Neural cell (in vitro differentiated cells): ENCODE measurements around the gene GABRA1. TPM values are rescaled to one million over a fixed set of nuclear protein-coding genes. Genes with fewer than 3 reads are reported as not detected.

ENCODE experiments used
- H2AFZ ChIP-seq: fragments of 200-600, 300-800 bp; sonication (generic), shearing (Covaris generic); 2 replicates; pipeline ENCODE4 v1.6.0; 2014; ENCODE audit warnings: low read depth, mild to moderate bottlenecking, antibody characterized with exemption, low read length, moderate library complexity
- H3F3A ChIP-seq: fragments of 200-600 bp; shearing (Covaris generic); 2 replicates; pipeline ENCODE4 v1.6.1; 2016; ENCODE audit warnings: mild to moderate bottlenecking, moderate library complexity, mixed read lengths, antibody characterized with exemption, low read length; ENCODE audit not compliant: insufficient read depth, poor library complexity, severe bottlenecking
- H3K27ac ChIP-seq: fragments of 200-600, 300-800 bp; sonication (generic), shearing (Covaris generic); 2 replicates; pipeline ENCODE4 v1.5.1; 2014; ENCODE audit warnings: mild to moderate bottlenecking, low read length, moderate library complexity
- H3K27me3 ChIP-seq: fragments of 300-800, 200-600 bp; sonication (generic), shearing (Covaris generic); 2 replicates; pipeline ENCODE4 v1.6.0; 2014; ENCODE audit warnings: mild to moderate bottlenecking, low read depth, low read length, moderate library complexity; ENCODE audit not compliant: insufficient read depth
- H3K36me3 ChIP-seq: fragments of 300-800, 200-600 bp; sonication (generic), shearing (Covaris generic); 2 replicates; pipeline ENCODE4 v1.5.1; 2014; ENCODE audit warnings: mild to moderate bottlenecking, antibody characterized with exemption, low read length, moderate library complexity; ENCODE audit not compliant: insufficient read depth
- H3K4me2 ChIP-seq: fragments of 300-800, 200-600 bp; sonication (generic), shearing (Covaris generic); 2 replicates; pipeline ENCODE4 v1.6.0; 2014; ENCODE audit warnings: mild to moderate bottlenecking, low read length
- H3K4me3 ChIP-seq: fragments of 300-800, 200-600 bp; sonication (generic), shearing (Covaris generic); 2 replicates; pipeline ENCODE4 v1.5.1; 2014; ENCODE audit warnings: mild to moderate bottlenecking, low read length, moderate library complexity
- H3K79me2 ChIP-seq: fragments of 200-600 bp; shearing (Covaris generic); replicated peaks from 2 replicates; pipeline ENCODE4 v1.6.0; 2014; ENCODE audit warnings: mild to moderate bottlenecking, low read length, moderate library complexity; ENCODE audit not compliant: insufficient read depth
- H3K9ac ChIP-seq: fragments of 300-800, 200-600 bp; sonication (generic), shearing (Covaris generic); 2 replicates; pipeline ENCODE4 v1.6.1; 2016; ENCODE audit warnings: mild to moderate bottlenecking, low read length, mixed read lengths
- H3K9me2 ChIP-seq: fragments of 200-600 bp; shearing (Covaris generic); 2 replicates; pipeline ENCODE4 v1.6.1; 2016; ENCODE audit warnings: mild to moderate bottlenecking, low read length, mixed read lengths; ENCODE audit not compliant: insufficient read depth
- H3K9me3 ChIP-seq: fragments of 200-600, 300-800 bp; sonication (generic), shearing (Covaris generic); 2 replicates; pipeline ENCODE4 v1.6.1; 2016; ENCODE audit warnings: mild to moderate bottlenecking, mixed run types, low read length, moderate library complexity, mixed read lengths
- H4K20me1 ChIP-seq: fragments of 200-600 bp; shearing (Covaris generic); 2 replicates; pipeline ENCODE4 v1.6.1; 2016; ENCODE audit warnings: mild to moderate bottlenecking, mixed run types; ENCODE audit not compliant: insufficient read depth
- EP300 ChIP-seq: fragments of 450-650 bp; conservative IDR thresholded peaks from 2 replicates; pipeline ENCODE4 v1.6.1; 2014; ENCODE audit warnings: antibody characterized with exemption, mild to moderate bottlenecking, moderate library complexity; ENCODE audit not compliant: poor library complexity, severe bottlenecking
- EZH2 ChIP-seq: fragments of 200-600, 300-800 bp; shearing (Covaris generic), sonication (generic); IDR thresholded peaks from 2 replicates; pipeline ENCODE4 v1.6.1; 2014; ENCODE audit warnings: antibody characterized with exemption, low read length, borderline replicate concordance, mild to moderate bottlenecking; ENCODE audit not compliant: insufficient read depth, poor library complexity, severe bottlenecking
- MXI1 ChIP-seq: fragments of 450-650 bp; conservative IDR thresholded peaks from 2 replicates; pipeline ENCODE4 v1.6.1; 2014; ENCODE audit warnings: antibody characterized with exemption, mild to moderate bottlenecking; ENCODE audit not compliant: poor library complexity, severe bottlenecking
- POLR2AphosphoS5 ChIP-seq: IDR thresholded peaks from 2 replicates; pipeline ENCODE4 v1.6.1; 2012
- RAD21 ChIP-seq: fragments of 450-650 bp; conservative IDR thresholded peaks from 2 replicates; pipeline ENCODE4 v1.6.1; 2014; ENCODE audit warnings: antibody characterized with exemption, mild to moderate bottlenecking, moderate library complexity
- SMC3 ChIP-seq: fragments of 450-650 bp; conservative IDR thresholded peaks from 2 replicates; pipeline ENCODE4 v1.6.1; 2014; ENCODE audit warnings: antibody characterized with exemption, mild to moderate bottlenecking, moderate library complexity; ENCODE audit not compliant: poor library complexity
- TAF1 ChIP-seq: IDR thresholded peaks from 2 replicates; pipeline ENCODE4 v1.6.1; 2012; ENCODE audit warnings: low read depth
- polyA plus RNA-seq: library from polyadenylated mRNA; depleted of rRNA; stranded (reverse); fragments of >200 nt; gene quantifications from 2 replicates; pipeline ENCODE4 v1.2.3, GENCODE V29; 2014
- TF ChIP-seq, protein P1 (sequence below): fragments of 450-650 bp; IDR thresholded peaks from 2 replicates; pipeline ENCODE4 v1.5.1; 2014; ENCODE audit warnings: antibody characterized with exemption, mild to moderate bottlenecking, moderate library complexity; ENCODE audit not compliant: poor library complexity, severe bottlenecking
- TF ChIP-seq, protein P2 (sequence below): IDR thresholded peaks from 2 replicates; pipeline ENCODE4 v1.6.1; 2012; ENCODE audit warnings: borderline replicate concordance

Gene GABRA1
- polyA plus RNA-seq, 1 donor from 2014 or later = 50.6 TPM

DNA sequence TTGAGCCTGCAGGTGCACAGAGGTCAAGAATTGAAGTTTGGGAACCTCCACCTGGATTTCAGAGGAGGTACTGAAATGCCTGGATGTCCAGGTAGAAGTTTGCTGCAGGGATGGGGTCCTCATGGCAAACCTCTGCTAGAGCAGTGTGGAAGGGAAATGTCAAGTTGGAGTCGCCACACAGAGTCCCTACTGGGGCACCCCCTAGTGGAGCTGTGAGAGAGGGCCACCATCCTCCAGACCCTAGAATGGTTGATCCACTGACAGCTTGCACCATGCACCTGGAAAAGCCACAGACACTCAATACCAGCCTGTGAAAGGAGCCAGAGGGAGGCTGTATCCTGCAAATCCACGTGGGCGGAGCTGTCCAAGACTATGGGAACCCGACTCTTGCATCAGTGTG is 78.0 kb downstream of the GABRA1 start:
- H4K20me1 ChIP-seq = no peaks in the 10 kb centered on the region
- no peaks in the 10 kb centered on the region for H3K9me3 ChIP-seq
- TF ChIP-seq MXI1 (no peak), POLR2AphosphoS5 (no peak), EZH2 (no peak), RAD21 (no peak), EP300 (no peak), SMC3 (no peak), TAF1 (no peak)
- TF ChIP-seq, protein P1, sequence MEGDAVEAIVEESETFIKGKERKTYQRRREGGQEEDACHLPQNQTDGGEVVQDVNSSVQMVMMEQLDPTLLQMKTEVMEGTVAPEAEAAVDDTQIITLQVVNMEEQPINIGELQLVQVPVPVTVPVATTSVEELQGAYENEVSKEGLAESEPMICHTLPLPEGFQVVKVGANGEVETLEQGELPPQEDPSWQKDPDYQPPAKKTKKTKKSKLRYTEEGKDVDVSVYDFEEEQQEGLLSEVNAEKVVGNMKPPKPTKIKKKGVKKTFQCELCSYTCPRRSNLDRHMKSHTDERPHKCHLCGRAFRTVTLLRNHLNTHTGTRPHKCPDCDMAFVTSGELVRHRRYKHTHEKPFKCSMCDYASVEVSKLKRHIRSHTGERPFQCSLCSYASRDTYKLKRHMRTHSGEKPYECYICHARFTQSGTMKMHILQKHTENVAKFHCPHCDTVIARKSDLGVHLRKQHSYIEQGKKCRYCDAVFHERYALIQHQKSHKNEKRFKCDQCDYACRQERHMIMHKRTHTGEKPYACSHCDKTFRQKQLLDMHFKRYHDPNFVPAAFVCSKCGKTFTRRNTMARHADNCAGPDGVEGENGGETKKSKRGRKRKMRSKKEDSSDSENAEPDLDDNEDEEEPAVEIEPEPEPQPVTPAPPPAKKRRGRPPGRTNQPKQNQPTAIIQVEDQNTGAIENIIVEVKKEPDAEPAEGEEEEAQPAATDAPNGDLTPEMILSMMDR = no peak
- TF ChIP-seq, protein P2, sequence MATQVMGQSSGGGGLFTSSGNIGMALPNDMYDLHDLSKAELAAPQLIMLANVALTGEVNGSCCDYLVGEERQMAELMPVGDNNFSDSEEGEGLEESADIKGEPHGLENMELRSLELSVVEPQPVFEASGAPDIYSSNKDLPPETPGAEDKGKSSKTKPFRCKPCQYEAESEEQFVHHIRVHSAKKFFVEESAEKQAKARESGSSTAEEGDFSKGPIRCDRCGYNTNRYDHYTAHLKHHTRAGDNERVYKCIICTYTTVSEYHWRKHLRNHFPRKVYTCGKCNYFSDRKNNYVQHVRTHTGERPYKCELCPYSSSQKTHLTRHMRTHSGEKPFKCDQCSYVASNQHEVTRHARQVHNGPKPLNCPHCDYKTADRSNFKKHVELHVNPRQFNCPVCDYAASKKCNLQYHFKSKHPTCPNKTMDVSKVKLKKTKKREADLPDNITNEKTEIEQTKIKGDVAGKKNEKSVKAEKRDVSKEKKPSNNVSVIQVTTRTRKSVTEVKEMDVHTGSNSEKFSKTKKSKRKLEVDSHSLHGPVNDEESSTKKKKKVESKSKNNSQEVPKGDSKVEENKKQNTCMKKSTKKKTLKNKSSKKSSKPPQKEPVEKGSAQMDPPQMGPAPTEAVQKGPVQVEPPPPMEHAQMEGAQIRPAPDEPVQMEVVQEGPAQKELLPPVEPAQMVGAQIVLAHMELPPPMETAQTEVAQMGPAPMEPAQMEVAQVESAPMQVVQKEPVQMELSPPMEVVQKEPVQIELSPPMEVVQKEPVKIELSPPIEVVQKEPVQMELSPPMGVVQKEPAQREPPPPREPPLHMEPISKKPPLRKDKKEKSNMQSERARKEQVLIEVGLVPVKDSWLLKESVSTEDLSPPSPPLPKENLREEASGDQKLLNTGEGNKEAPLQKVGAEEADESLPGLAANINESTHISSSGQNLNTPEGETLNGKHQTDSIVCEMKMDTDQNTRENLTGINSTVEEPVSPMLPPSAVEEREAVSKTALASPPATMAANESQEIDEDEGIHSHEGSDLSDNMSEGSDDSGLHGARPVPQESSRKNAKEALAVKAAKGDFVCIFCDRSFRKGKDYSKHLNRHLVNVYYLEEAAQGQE = no peak

DNA sequence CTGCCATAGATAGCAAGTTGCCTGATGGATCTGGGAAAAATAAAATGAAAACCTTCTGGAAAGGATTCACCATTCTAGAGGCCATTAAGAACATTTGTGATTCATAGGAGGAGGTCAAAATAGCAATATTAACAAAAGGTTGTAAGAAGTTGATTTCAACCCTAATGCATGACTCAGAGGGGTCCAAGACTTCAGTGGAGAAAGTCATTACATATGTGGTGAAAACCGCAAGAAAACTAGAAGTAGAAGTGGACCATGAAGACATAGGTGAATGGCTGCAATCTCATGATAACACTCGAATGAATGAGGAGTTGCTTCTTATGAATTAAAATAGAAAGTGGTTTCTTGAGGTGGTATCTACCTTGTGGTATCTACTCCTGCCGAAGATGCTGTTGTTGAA is 86.6 kb downstream of the GABRA1 start:
- H4K20me1 ChIP-seq = no peaks in the 10 kb centered on the region
- no peak overlapping the region for H3K27ac ChIP-seq
- no peaks in the 10 kb centered on the region for H3K79me2 ChIP-seq
- no peak overlapping the region for H3K4me3 ChIP-seq
- H3K36me3 ChIP-seq = no peaks in the 10 kb centered on the region
- no peak for TF ChIP-seq EP300
- no peak for TF ChIP-seq SMC3
- no peak for TF ChIP-seq POLR2AphosphoS5
- TF ChIP-seq, protein P1 = no peak
- TF ChIP-seq MXI1 = no peak
- TF ChIP-seq, protein P2 = no peak
- no peak for TF ChIP-seq TAF1
- TF ChIP-seq RAD21 = no peak
- no peak for TF ChIP-seq EZH2
- no peak overlapping the region for H3K4me2 ChIP-seq
- H3F3A ChIP-seq = no peaks in the 10 kb centered on the region
- no peak overlapping the region for H2AFZ ChIP-seq
- H3K27me3 ChIP-seq = no peaks in the 10 kb centered on the region
- no peaks in the 10 kb centered on the region for H3K9me3 ChIP-seq
- H3K9ac ChIP-seq = no peak overlapping the region
- no peaks in the 10 kb centered on the region for H3K9me2 ChIP-seq

More for the DNA sequence above, 78.0 kb downstream of the GABRA1 start:
- no peaks in the 10 kb centered on the region for H3K9me2 ChIP-seq
- H3K4me3 ChIP-seq = no peak overlapping the region
- H3F3A ChIP-seq = no peaks in the 10 kb centered on the region
- no peaks in the 10 kb centered on the region for H3K27me3 ChIP-seq
- no peak overlapping the region for H2AFZ ChIP-seq
- no peak overlapping the region for H3K4me2 ChIP-seq
- H3K36me3 ChIP-seq = no peaks in the 10 kb centered on the region
- H3K79me2 ChIP-seq = no peaks in the 10 kb centered on the region
- no peak overlapping the region for H3K9ac ChIP-seq
- no peak overlapping the region for H3K27ac ChIP-seq
